HCT116 (cell line): Measurements from ENCODE around the gene PCDH1. TPM values are rescaled to one million over a fixed set of nuclear protein-coding genes. Genes with fewer than 3 reads are reported as not detected.

Experiments used
- ATAC-seq: fragments of 200-7000 bp; cut with Tn5 transposase; 2 replicates; pipeline ENCODE4 v1.9.1; 2020; ENCODE audit warnings: mild to moderate bottlenecking, moderate library complexity
- BruUV-seq: library from RNA; stranded (reverse); fragments of 400-500 nt; replicated peaks from 2 replicates; lab custom pipeline; 2021; lab: Mats Ljungman, UMichigan
- CTCF ChIA-PET: fragments of 300-600 bp; sonication (Branson Sonifier 250); formaldehyde crosslinking; loops from one replicate; lab custom pipeline; 2021; ENCODE audit warnings: antibody characterized with exemption; lab: Charles Lee
- POLR2A ChIA-PET: fragments of 300-600, 350-600 bp; sonication (Branson Sonifier 250); formaldehyde crosslinking; loops from one replicate; lab custom pipeline; 2021; ENCODE audit warnings: antibody characterized with exemption; lab: Charles Lee
- RAD21 ChIA-PET, 2 experiments: fragments of 300-600 bp; sonication (Branson Sonifier 250); formaldehyde crosslinking; loops; one replicate each; lab custom pipeline; 2023; ENCODE audit warnings: low total read pairs in 2 of 2; ENCODE audit not compliant: uncharacterized antibody in 2 of 2, unreplicated experiment in 2 of 2, low non-redundant PET in 1 of 2; lab: Charles Lee
- DNase-seq: peaks from one replicate; pipeline ENCODE4 v3.0.0-alpha.2; 2010; ENCODE audit warnings: low read depth, low spot score
- H2AFZ ChIP-seq: fragments of 200-600 bp; shearing (Covaris generic), sonication (generic); 2 replicates; pipeline ENCODE4 v1.6.1; 2017; ENCODE audit warnings: low read depth, mixed run types, mixed read lengths, antibody characterized with exemption, low read length; ENCODE audit not compliant: poor library complexity, severe bottlenecking
- H3K27ac ChIP-seq: 2 replicates; pipeline ENCODE4 v1.5.1; 2012; ENCODE audit warnings: low read depth, low read length
- H3K27me3 ChIP-seq: fragments of 200-600 bp; sonication (generic); 2 replicates; pipeline ENCODE4 v1.6.1; 2016; ENCODE audit warnings: mixed run types, low read length, mixed read lengths; ENCODE audit not compliant: insufficient read depth
- H3K36me3 ChIP-seq, 2 experiments: fragments of 200-500 bp in 1 of 2; fragments of 200-600 bp in 1 of 2; sonication (Bioruptor generic) in 1 of 2; sonication (generic) in 1 of 2; 2 replicates each; pipeline versions ENCODE4 v1.5.1 to v1.6.1; 2014 to 2016; ENCODE audit warnings: low read length in 2 of 2, inconsistent platforms in 1 of 2, mixed read lengths in 1 of 2, mixed run types in 1 of 2; ENCODE audit not compliant: insufficient read depth in 2 of 2, control insufficient read depth in 1 of 2
- H3K4me1 ChIP-seq, 2 experiments: fragments of 200-600 bp in 1 of 2; sonication (generic) in 1 of 2; 2 replicates each; pipeline versions ENCODE4 v1.5.1 to v1.6.1; 2012 to 2017; ENCODE audit warnings: low read length in 2 of 2, inconsistent platforms in 1 of 2, mild to moderate bottlenecking in 1 of 2, mixed read lengths in 1 of 2, mixed run types in 1 of 2, moderate library complexity in 1 of 2; ENCODE audit not compliant: insufficient read depth in 2 of 2, control insufficient read depth in 1 of 2
- H3K4me2 ChIP-seq: fragments of 200-600 bp; sonication (generic); 2 replicates; pipeline ENCODE4 v1.6.1; 2017; ENCODE audit warnings: mixed run types, low read length, mixed read lengths
- H3K4me3 ChIP-seq, 2 experiments: fragments of 200-600 bp in 1 of 2; sonication (generic) in 1 of 2; replicated peaks in 1 of 2; 2 replicates each; pipeline ENCODE4 v1.5.1; 2011 to 2016; ENCODE audit warnings: low read length in 2 of 2, control low read depth in 1 of 2, low read depth in 1 of 2, mild to moderate bottlenecking in 1 of 2, mixed read lengths in 1 of 2, mixed run types in 1 of 2
- H3K79me2 ChIP-seq: fragments of 200-600 bp; sonication (generic); 2 replicates; pipeline ENCODE4 v1.6.1; 2017; ENCODE audit warnings: mild to moderate bottlenecking, mixed run types, low read length, moderate library complexity, mixed read lengths; ENCODE audit not compliant: insufficient read depth
- H3K9ac ChIP-seq: fragments of 200-600 bp; sonication (generic); 2 replicates; pipeline ENCODE4 v1.6.1; 2016; ENCODE audit warnings: low read length, mixed read lengths
- H3K9me2 ChIP-seq: fragments of 200-600 bp; sonication (generic), shearing (Covaris generic); 2 replicates; pipeline ENCODE4 v1.6.1; 2017; ENCODE audit warnings: mixed run types, mild to moderate bottlenecking, moderate library complexity; ENCODE audit not compliant: insufficient read depth
- H3K9me3 ChIP-seq, 2 experiments: fragments of 200-500 bp in 1 of 2; fragments of 200-600 bp in 1 of 2; sonication (Bioruptor generic) in 1 of 2; sonication (generic) in 1 of 2; 2 replicates each; pipeline ENCODE4 v1.6.1; 2014 to 2017; ENCODE audit warnings: low read length in 2 of 2, mixed read lengths in 2 of 2, inconsistent platforms in 1 of 2, low read depth in 1 of 2, mild to moderate bottlenecking in 1 of 2, mixed run types in 1 of 2, moderate library complexity in 1 of 2; ENCODE audit not compliant: control insufficient read depth in 1 of 2, insufficient read depth in 1 of 2
- H4K20me1 ChIP-seq: fragments of 200-600 bp; sonication (generic), shearing (Covaris generic); 2 replicates; pipeline ENCODE4 v1.6.1; 2017; ENCODE audit warnings: mixed run types, mild to moderate bottlenecking, moderate library complexity; ENCODE audit not compliant: insufficient read depth
- CBX3 ChIP-seq: IDR thresholded peaks from 2 replicates; pipeline ENCODE4 v1.6.1; 2012; ENCODE audit warnings: low read depth
- CEBPB ChIP-seq: IDR thresholded peaks from 2 replicates; pipeline ENCODE4 v1.6.1; 2012; ENCODE audit warnings: low read depth
- EGR1 ChIP-seq: IDR thresholded peaks from 2 replicates; pipeline ENCODE4 v1.6.1; 2012; ENCODE audit warnings: low read depth
- EZH2 ChIP-seq: fragments of 200-600 bp; sonication (generic); IDR thresholded peaks from 2 replicates; pipeline ENCODE4 v1.6.1; 2017; ENCODE audit warnings: antibody characterized with exemption, mixed run types
- FOSL1 ChIP-seq: IDR thresholded peaks from 2 replicates; pipeline ENCODE4 v1.6.1; 2012; ENCODE audit warnings: low read depth
- POLR2A ChIP-seq: IDR thresholded peaks from 2 replicates; pipeline ENCODE4 v1.7.0; 2011; ENCODE audit warnings: borderline replicate concordance; ENCODE audit not compliant: insufficient read depth, insufficient read length; ENCODE audit errors: extremely low read depth
- POLR2AphosphoS5 ChIP-seq: IDR thresholded peaks from 2 replicates; pipeline ENCODE4 v1.6.1; 2011; ENCODE audit warnings: mild to moderate bottlenecking, low read depth, low read length, moderate library complexity
- RAD21 ChIP-seq: IDR thresholded peaks from 2 replicates; pipeline ENCODE4 v1.6.1; 2012; ENCODE audit warnings: low read depth, mild to moderate bottlenecking
- SP1 ChIP-seq: IDR thresholded peaks from 2 replicates; pipeline ENCODE4 v1.6.1; 2012; ENCODE audit warnings: low read depth
- TCF7L2 ChIP-seq: IDR thresholded peaks from 2 replicates; pipeline ENCODE4 v1.7.0; 2011; ENCODE audit warnings: borderline replicate concordance, inconsistent platforms; ENCODE audit not compliant: insufficient read depth, insufficient read length; ENCODE audit errors: extremely low read depth
- YY1 ChIP-seq: IDR thresholded peaks from 2 replicates; pipeline ENCODE4 v1.6.1; 2011; ENCODE audit warnings: low read length, low read depth, moderate library complexity, mild to moderate bottlenecking; ENCODE audit not compliant: insufficient replicate concordance; ENCODE audit errors: extremely low read depth
- ZFX ChIP-seq: fragments of 450-650 bp; IDR thresholded peaks from 2 replicates; pipeline ENCODE4 v1.6.1; 2017
- ZNF274 ChIP-seq: fragments of 200-500 bp; sonication (Bioruptor generic); IDR thresholded peaks from 2 replicates; pipeline ENCODE4 v1.6.1; 2014; ENCODE audit warnings: mild to moderate bottlenecking, low read depth, low read length, inconsistent platforms
- intact Hi-C: fragments of 100-400 bp; cut with micrococcal nuclease; formaldehyde crosslinking; loops from 2 replicates; pipeline ENCODE4 v1.10.0; 2022
- total RNA-seq: library from RNA; stranded (reverse); gene quantifications from one replicate; pipeline ENCODE4 v1.2.1, GENCODE V29; 2021; ENCODE audit not compliant: unreplicated experiment
- TF ChIP-seq, protein P1 (sequence below): IDR thresholded peaks from 2 replicates; pipeline ENCODE4 v1.6.1; 2011; ENCODE audit warnings: mild to moderate bottlenecking, low read length, moderate library complexity; ENCODE audit not compliant: insufficient replicate concordance; ENCODE audit errors: extremely low read depth
- TF ChIP-seq, protein P2 (sequence below): IDR thresholded peaks from 2 replicates; pipeline ENCODE4 v1.6.1; 2012
- TF ChIP-seq, protein P3 (sequence below), 3 experiments: fragments of 200-600 bp in 1 of 3; sonication (generic) in 1 of 3; IDR thresholded peaks in 2 of 3; conservative IDR thresholded peaks in 1 of 3; 2 replicates each; pipeline ENCODE4 v1.5.1; 2012 to 2017; ENCODE audit warnings: low read depth in 2 of 3, low read length in 2 of 3, antibody characterized with exemption in 1 of 3, borderline replicate concordance in 1 of 3, control low read depth in 1 of 3, mild to moderate bottlenecking in 1 of 3, mixed read lengths in 1 of 3, mixed run types in 1 of 3, moderate library complexity in 1 of 3; ENCODE audit not compliant: insufficient read depth in 1 of 3
- TF ChIP-seq, protein P4 (sequence below): IDR thresholded peaks from 2 replicates; pipeline ENCODE4 v1.6.1; 2012; ENCODE audit warnings: low read depth
- TF ChIP-seq, protein P5 (sequence below): IDR thresholded peaks from 2 replicates; pipeline ENCODE4 v1.6.1; 2012

Gene PCDH1
- total RNA-seq, 1 experiment from 2014 or later: 24.2 TPM

DNA sequence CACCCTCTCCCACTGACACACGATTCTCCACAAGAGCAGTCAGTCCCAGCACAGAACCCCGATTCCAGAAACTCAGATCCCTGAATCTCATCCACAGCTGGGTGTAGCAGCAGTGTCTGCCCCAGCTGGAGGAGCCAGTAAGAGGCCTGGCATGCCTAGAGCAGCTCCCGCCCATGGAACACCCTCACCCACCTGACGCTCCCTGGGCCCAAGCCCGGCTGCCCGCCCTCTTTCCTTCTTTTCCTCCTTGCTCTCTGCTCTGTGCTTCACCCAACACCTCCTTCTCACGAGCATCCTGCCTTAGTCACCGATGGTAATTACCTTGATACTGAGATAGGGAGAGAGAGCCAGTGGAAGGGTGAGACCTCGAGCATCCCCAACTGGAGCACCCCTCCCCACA, 8.7 kb downstream of the PCDH1 start (continued):
- TF ChIP-seq, protein P1, sequence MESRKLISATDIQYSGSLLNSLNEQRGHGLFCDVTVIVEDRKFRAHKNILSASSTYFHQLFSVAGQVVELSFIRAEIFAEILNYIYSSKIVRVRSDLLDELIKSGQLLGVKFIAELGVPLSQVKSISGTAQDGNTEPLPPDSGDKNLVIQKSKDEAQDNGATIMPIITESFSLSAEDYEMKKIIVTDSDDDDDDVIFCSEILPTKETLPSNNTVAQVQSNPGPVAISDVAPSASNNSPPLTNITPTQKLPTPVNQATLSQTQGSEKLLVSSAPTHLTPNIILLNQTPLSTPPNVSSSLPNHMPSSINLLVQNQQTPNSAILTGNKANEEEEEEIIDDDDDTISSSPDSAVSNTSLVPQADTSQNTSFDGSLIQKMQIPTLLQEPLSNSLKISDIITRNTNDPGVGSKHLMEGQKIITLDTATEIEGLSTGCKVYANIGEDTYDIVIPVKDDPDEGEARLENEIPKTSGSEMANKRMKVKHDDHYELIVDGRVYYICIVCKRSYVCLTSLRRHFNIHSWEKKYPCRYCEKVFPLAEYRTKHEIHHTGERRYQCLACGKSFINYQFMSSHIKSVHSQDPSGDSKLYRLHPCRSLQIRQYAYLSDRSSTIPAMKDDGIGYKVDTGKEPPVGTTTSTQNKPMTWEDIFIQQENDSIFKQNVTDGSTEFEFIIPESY: no peak
- TF ChIP-seq RAD21: no peak
- TF ChIP-seq TCF7L2: no peak
- no peak for TF ChIP-seq YY1
- TF ChIP-seq CBX3: no peak
- TF ChIP-seq, protein P2, sequence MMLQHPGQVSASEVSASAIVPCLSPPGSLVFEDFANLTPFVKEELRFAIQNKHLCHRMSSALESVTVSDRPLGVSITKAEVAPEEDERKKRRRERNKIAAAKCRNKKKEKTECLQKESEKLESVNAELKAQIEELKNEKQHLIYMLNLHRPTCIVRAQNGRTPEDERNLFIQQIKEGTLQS: no peak
- no peak for TF ChIP-seq FOSL1
- no peak for TF ChIP-seq EGR1
- no peak for TF ChIP-seq POLR2A

DNA sequence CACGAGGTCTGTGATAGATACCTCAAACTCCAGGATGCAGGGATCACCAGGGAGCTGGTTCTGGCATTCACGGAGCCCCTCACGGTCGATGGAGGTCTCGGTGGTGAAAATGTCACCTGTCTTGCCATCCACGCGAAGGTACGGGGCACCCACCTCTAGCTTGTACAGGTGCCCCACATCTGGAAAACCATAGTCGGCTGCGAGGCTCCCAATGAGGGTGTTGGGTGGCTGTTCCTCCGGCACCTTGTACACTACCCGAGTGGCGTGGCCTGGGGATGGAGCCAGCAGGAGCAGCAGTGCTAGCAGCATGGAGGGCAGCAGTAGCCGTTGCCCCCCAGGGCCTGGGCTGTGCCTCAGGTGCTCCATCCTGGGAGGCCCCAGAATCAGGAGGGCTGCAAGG, 9.2 kb downstream of the PCDH1 start:
- Histone ChIP-seq H3K36me3 (peaks cover 0 to 9% of the 10 kb centered on the region in 2 experiments; a peak in 1 of 4 replicates), H3K9me3 (no peaks in the 10 kb centered on the region), H3K27me3 (no peaks in the 10 kb centered on the region), H3K27ac (no peak overlapping the region), H3K4me3 (no peak overlapping the region), H3K9me2 (no peaks in the 10 kb centered on the region), H3K79me2 (peaks cover 4% of the 10 kb centered on the region; the same call in 1 of the 2 replicates), H2AFZ (no peak overlapping the region), H3K4me1 (peaks cover 36 to 71% of the 10 kb centered on the region in 2 experiments), H4K20me1 (no peaks in the 10 kb centered on the region), H3K4me2 (0 out of 2 replicates have a peak overlapping the region, but pooled peaks have one; percentile 77), H3K9ac (no peak overlapping the region)
- RAD21 ChIA-PET: no interaction called here
- POLR2A ChIA-PET: no interaction called here
- TF ChIP-seq ZNF274: no peak
- TF ChIP-seq EZH2: no peak
- no peak for TF ChIP-seq RAD21
- TF ChIP-seq CBX3: no peak
- TF ChIP-seq CEBPB: no peak
- no peak for TF ChIP-seq EGR1
- TF ChIP-seq, protein P3, sequence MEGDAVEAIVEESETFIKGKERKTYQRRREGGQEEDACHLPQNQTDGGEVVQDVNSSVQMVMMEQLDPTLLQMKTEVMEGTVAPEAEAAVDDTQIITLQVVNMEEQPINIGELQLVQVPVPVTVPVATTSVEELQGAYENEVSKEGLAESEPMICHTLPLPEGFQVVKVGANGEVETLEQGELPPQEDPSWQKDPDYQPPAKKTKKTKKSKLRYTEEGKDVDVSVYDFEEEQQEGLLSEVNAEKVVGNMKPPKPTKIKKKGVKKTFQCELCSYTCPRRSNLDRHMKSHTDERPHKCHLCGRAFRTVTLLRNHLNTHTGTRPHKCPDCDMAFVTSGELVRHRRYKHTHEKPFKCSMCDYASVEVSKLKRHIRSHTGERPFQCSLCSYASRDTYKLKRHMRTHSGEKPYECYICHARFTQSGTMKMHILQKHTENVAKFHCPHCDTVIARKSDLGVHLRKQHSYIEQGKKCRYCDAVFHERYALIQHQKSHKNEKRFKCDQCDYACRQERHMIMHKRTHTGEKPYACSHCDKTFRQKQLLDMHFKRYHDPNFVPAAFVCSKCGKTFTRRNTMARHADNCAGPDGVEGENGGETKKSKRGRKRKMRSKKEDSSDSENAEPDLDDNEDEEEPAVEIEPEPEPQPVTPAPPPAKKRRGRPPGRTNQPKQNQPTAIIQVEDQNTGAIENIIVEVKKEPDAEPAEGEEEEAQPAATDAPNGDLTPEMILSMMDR (IDR thresholded peaks at IDR 0.05 in 2 of 3, conservative IDR thresholded peaks at IDR 0.05 in 1 of 3; ENCODE audit: borderline replicate concordance in 1 of 3, insufficient read depth in 1 of 3, low read depth in 2 of 3, low read length in 2 of 3): no peak
- TF ChIP-seq ZFX: no peak
- TF ChIP-seq POLR2AphosphoS5: no peak
- TF ChIP-seq POLR2A: no peak
- TF ChIP-seq, protein P4, sequence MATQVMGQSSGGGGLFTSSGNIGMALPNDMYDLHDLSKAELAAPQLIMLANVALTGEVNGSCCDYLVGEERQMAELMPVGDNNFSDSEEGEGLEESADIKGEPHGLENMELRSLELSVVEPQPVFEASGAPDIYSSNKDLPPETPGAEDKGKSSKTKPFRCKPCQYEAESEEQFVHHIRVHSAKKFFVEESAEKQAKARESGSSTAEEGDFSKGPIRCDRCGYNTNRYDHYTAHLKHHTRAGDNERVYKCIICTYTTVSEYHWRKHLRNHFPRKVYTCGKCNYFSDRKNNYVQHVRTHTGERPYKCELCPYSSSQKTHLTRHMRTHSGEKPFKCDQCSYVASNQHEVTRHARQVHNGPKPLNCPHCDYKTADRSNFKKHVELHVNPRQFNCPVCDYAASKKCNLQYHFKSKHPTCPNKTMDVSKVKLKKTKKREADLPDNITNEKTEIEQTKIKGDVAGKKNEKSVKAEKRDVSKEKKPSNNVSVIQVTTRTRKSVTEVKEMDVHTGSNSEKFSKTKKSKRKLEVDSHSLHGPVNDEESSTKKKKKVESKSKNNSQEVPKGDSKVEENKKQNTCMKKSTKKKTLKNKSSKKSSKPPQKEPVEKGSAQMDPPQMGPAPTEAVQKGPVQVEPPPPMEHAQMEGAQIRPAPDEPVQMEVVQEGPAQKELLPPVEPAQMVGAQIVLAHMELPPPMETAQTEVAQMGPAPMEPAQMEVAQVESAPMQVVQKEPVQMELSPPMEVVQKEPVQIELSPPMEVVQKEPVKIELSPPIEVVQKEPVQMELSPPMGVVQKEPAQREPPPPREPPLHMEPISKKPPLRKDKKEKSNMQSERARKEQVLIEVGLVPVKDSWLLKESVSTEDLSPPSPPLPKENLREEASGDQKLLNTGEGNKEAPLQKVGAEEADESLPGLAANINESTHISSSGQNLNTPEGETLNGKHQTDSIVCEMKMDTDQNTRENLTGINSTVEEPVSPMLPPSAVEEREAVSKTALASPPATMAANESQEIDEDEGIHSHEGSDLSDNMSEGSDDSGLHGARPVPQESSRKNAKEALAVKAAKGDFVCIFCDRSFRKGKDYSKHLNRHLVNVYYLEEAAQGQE: no peak
- TF ChIP-seq YY1: no peak
- TF ChIP-seq, protein P5, sequence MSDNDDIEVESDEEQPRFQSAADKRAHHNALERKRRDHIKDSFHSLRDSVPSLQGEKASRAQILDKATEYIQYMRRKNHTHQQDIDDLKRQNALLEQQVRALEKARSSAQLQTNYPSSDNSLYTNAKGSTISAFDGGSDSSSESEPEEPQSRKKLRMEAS: no peak
- TF ChIP-seq SP1: no peak
- no peak for ATAC-seq
- intact Hi-C loops: no loop called here
- DNase-seq: no peak
- CTCF ChIA-PET: no interaction called here
- BruUV-seq: no TSS peak
